ENCODE results near the gene MRPL32.

The MRPL32 gene

DNA sequence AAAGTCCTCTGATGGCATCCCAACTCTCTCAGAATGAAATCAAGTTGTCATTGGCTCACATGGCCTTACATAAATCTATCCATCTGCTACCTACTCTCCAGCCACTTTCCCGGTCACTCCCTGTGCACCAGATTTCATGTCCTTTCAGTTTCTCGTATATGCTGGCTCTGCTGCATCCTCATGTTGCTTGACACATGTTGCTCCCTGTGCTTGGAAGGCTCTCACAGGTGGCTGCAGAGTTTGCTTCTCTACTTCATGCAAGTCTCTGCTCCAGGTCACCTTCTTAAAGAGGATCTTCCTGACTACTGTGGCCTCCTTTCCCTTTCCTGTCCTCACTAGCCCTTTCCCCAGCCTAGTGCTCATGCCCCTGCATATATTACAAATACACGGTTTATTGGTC lies 48.3 kb downstream of the MRPL32 start:
- Histone ChIP-seq H3K27me3 (replicated peaks; ENCODE audit: control insufficient read depth, insufficient read depth, low read length) (no peaks in the 10 kb centered on the region), H3K36me3 (ENCODE audit: control insufficient read depth, insufficient read depth, low read length) (no peaks in the 10 kb centered on the region), H3K4me3 (replicated peaks; ENCODE audit: low read depth, low read length) (no peak overlapping the region)
- no peak for TF ChIP-seq CTCF (IDR thresholded peaks at IDR 0.05; ENCODE audit: insufficient read depth, low read length, poor library complexity, severe bottlenecking)
- DNase-seq (ENCODE audit: extremely low read depth, insufficient read length): no peak

GRCh38 chr7:42981601-42982000 lies 49.4 kb downstream of the MRPL32 start:
- no peak overlapping the region for H3K4me3 ChIP-seq (replicated peaks; ENCODE audit: low read depth, low read length)
- TF ChIP-seq CTCF (IDR thresholded peaks at IDR 0.05; ENCODE audit: insufficient read depth, low read length, poor library complexity, severe bottlenecking): no peak
- H3K27me3 ChIP-seq (replicated peaks; ENCODE audit: control insufficient read depth, insufficient read depth, low read length): no peaks in the 10 kb centered on the region
- no peak for DNase-seq (ENCODE audit: extremely low read depth, insufficient read length)
- H3K36me3 ChIP-seq (ENCODE audit: control insufficient read depth, insufficient read depth, low read length): no peaks in the 10 kb centered on the region

- Histone ChIP-seq H3K27me3 (replicated peaks; ENCODE audit: control insufficient read depth, insufficient read depth, low read length) (no peaks in the 10 kb centered on the region), H3K36me3 (ENCODE audit: control insufficient read depth, insufficient read depth, low read length) (no peaks in the 10 kb centered on the region), H3K4me3 (replicated peaks; ENCODE audit: low read depth, low read length) (no peak overlapping the region)
- TF ChIP-seq CTCF (IDR thresholded peaks at IDR 0.05; ENCODE audit: insufficient read depth, low read length, poor library complexity, severe bottlenecking): no peak
- DNase-seq (ENCODE audit: extremely low read depth, insufficient read length): no peak
These were observed 50.5 kb downstream of the MRPL32 start for GRCh38 chr7:42982604-42983115.

GRCh38 chr7:42984137-42984536 lies 52.0 kb downstream of the MRPL32 start:
- H3K36me3 ChIP-seq (ENCODE audit: control insufficient read depth, insufficient read depth, low read length): no peaks in the 10 kb centered on the region
- H3K27me3 ChIP-seq (replicated peaks; ENCODE audit: control insufficient read depth, insufficient read depth, low read length): no peaks in the 10 kb centered on the region
- TF ChIP-seq CTCF (IDR thresholded peaks at IDR 0.05; ENCODE audit: insufficient read depth, low read length, poor library complexity, severe bottlenecking): no peak
- no peak overlapping the region for H3K4me3 ChIP-seq (replicated peaks; ENCODE audit: low read depth, low read length)
- DNase-seq (ENCODE audit: extremely low read depth, insufficient read length): no peak

GRCh38 chr7:42986213-42986612 lies 54.0 kb downstream of the MRPL32 start:
- no peak for DNase-seq (ENCODE audit: extremely low read depth, insufficient read length)
- Histone ChIP-seq H3K36me3 (ENCODE audit: control insufficient read depth, insufficient read depth, low read length) (no peaks in the 10 kb centered on the region), H3K27me3 (replicated peaks; ENCODE audit: control insufficient read depth, insufficient read depth, low read length) (no peaks in the 10 kb centered on the region), H3K4me3 (replicated peaks; ENCODE audit: low read depth, low read length) (no peak overlapping the region)
- no peak for TF ChIP-seq CTCF (IDR thresholded peaks at IDR 0.05; ENCODE audit: insufficient read depth, low read length, poor library complexity, severe bottlenecking)

DNA sequence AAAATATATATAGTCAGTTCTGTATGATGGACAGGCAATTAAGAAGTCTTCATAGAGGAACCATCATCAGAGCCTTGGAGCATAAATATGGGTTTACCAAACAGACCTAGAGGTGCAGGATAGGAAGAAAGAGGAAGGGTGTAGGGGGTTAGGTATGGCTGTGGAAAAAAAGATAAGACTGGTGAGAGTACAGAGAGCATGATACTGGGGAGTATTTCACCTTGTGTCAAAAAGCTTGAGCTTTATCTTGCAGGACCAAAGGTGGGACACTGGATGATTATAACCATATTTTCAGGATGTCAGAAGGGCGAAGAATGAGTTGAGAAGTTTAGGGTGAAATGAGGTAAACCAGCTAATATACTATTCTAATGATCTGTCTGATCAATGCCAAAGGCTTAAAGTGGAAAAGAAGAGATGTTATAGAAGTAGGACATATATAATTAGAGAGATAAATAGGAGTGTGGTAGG lies 54.6 kb downstream of the MRPL32 start:
- Histone ChIP-seq H3K4me3 (replicated peaks; ENCODE audit: low read depth, low read length) (no peak overlapping the region), H3K27me3 (replicated peaks; ENCODE audit: control insufficient read depth, insufficient read depth, low read length) (no peaks in the 10 kb centered on the region), H3K36me3 (ENCODE audit: control insufficient read depth, insufficient read depth, low read length) (no peaks in the 10 kb centered on the region)
- no peak for DNase-seq (ENCODE audit: extremely low read depth, insufficient read length)
- no peak for TF ChIP-seq CTCF (IDR thresholded peaks at IDR 0.05; ENCODE audit: insufficient read depth, low read length, poor library complexity, severe bottlenecking)
